K562 (cell line): ENCODE data around the gene CCDC85B. TPM values are rescaled to one million over a fixed set of nuclear protein-coding genes. Genes with fewer than 3 reads are reported as not detected.

ENCODE experiments used
- ARID4B ChIP-seq: sonication (generic); formaldehyde crosslinking; IDR thresholded peaks from 2 replicates; pipeline ENCODE4 v1.8.0; 2022; ENCODE audit warnings: mild to moderate bottlenecking, missing genetic modification reagents
- CREM ChIP-seq: IDR thresholded peaks from 2 replicates; pipeline ENCODE4 v1.6.1; 2014; ENCODE audit warnings: antibody characterized with exemption, low read depth
- E2F8 ChIP-seq: fragments of 450-650 bp; IDR thresholded peaks from 2 replicates; pipeline ENCODE4 v1.7.1; 2018; ENCODE audit warnings: mild to moderate bottlenecking, low read depth; ENCODE audit not compliant: partially characterized antibody
- ERF ChIP-seq: fragments of 450-650 bp; formaldehyde crosslinking; IDR thresholded peaks from 2 replicates; pipeline ENCODE4 v1.4.0; 2020; ENCODE audit warnings: mild to moderate bottlenecking, mixed read lengths
- HIVEP1 ChIP-seq: fragments of 250-450 bp; sonication (Bioruptor Pico); IDR thresholded peaks from 2 replicates; pipeline ENCODE4 v1.4.0; 2020; ENCODE audit warnings: mild to moderate bottlenecking
- JUNB ChIP-seq: fragments of 450-650 bp; formaldehyde crosslinking; conservative IDR thresholded peaks from 2 replicates; pipeline ENCODE4 v1.4.0; 2020; ENCODE audit warnings: mild to moderate bottlenecking
- KDM1A ChIP-seq, 2 experiments: fragments of 450-650 bp; IDR thresholded peaks; 2 replicates each; pipeline ENCODE4 v1.6.1; 2016; ENCODE audit warnings: mild to moderate bottlenecking in 2 of 2
- KLF1 ChIP-seq: fragments of 450-650 bp; IDR thresholded peaks from 2 replicates; pipeline ENCODE4 v1.6.1; 2016; ENCODE audit warnings: missing genetic modification characterization, missing compliant biosample characterization
- MTA1 ChIP-seq: fragments of 450-650 bp; IDR thresholded peaks from 2 replicates; pipeline ENCODE4 v1.6.1; 2017; ENCODE audit warnings: borderline replicate concordance
- MYC ChIP-seq, 2 experiments: fragments of 250-450 bp in 1 of 2; sonication (Bioruptor Pico) in 1 of 2; IDR thresholded peaks; 2 replicates each; pipeline versions ENCODE4 v1.5.1 to v1.6.1; 2012 to 2021; ENCODE audit warnings: low read depth in 2 of 2, borderline replicate concordance in 1 of 2, improper control_type of control experiment in 1 of 2, low read length in 1 of 2, mild to moderate bottlenecking in 1 of 2, moderate library complexity in 1 of 2
- NCOA4 ChIP-seq: fragments of 450-650 bp; IDR thresholded peaks from 2 replicates; pipeline ENCODE4 v1.6.1; 2018; ENCODE audit warnings: mild to moderate bottlenecking; ENCODE audit not compliant: partially characterized antibody
- NFATC3 ChIP-seq: fragments of 450-650 bp; IDR thresholded peaks from 2 replicates; pipeline ENCODE4 v1.6.1; 2017; ENCODE audit warnings: mild to moderate bottlenecking
- SMAD2 ChIP-seq: fragments of 150-350 bp; IDR thresholded peaks from 2 replicates; pipeline ENCODE4 v1.6.1; 2014; ENCODE audit warnings: low read depth, mild to moderate bottlenecking, low read length
- ZBTB34 ChIP-seq: fragments of 250-450 bp; sonication (Bioruptor Pico); IDR thresholded peaks from 2 replicates; pipeline ENCODE4 v1.8.0; 2021; ENCODE audit warnings: mild to moderate bottlenecking, moderate library complexity
- ZNF778 ChIP-seq: fragments of 450-650 bp; formaldehyde crosslinking; IDR thresholded peaks from 2 replicates; pipeline ENCODE4 v1.4.0; 2020; ENCODE audit warnings: mild to moderate bottlenecking, moderate library complexity
- polyA plus RNA-seq, 8 experiments: library from polyadenylated mRNA; depleted of rRNA in 4 of 8; stranded (reverse) in 5 of 8; unstranded in 3 of 8; fragments of >200 nt; fragmentation: Nextera tagmentation in 2 of 8; fragmentation: Illumina TruSeq in 1 of 8; extraction: Ambion mirVana in 2 of 8; extraction: Trizol in 1 of 8; gene quantifications; 2 replicates each; pipeline versions ENCODE4 v1.2.1 to v1.2.3, GENCODE V29; 2011 to 2014; ENCODE audit warnings: inconsistent platforms in 1 of 8, missing spikeins in 1 of 8
- total RNA-seq, 7 experiments: library from RNA; depleted of rRNA in 6 of 7; stranded (reverse); fragments of >200 nt in 6 of 7; fragmentation: Illumina TruSeq in 2 of 7; extraction: Trizol in 2 of 7; gene quantifications; 2 replicates each; pipeline versions ENCODE4 v1.2.1 to v1.2.3, GENCODE V29; 2011 to 2021; ENCODE audit warnings: low replicate concordance in 1 of 7
- TF ChIP-seq, protein P1 (sequence below): sonication (generic); formaldehyde crosslinking; IDR thresholded peaks from 2 replicates; pipeline ENCODE4 v1.8.0; 2022; ENCODE audit warnings: mild to moderate bottlenecking, missing genetic modification reagents
- TF ChIP-seq, protein P2 (sequence below): sonication (generic); formaldehyde crosslinking; IDR thresholded peaks from 2 replicates; pipeline ENCODE4 v1.4.0; 2020; ENCODE audit warnings: mild to moderate bottlenecking, missing genetic modification reagents

CCDC85B gene
- total and polyA plus RNA-seq, 9 of the 15 experiments (the other 6 are each of a cell fraction or from before 2014, with no cell fraction given) = 0.14 to 138 (median 6.2) TPM

- TF ChIP-seq ZBTB34 (CRISPR knock-in tag) (no peak), KDM1A (IDR thresholded peaks at IDR 0.05) (peak in 1 of 2 experiments; percentile 58; a peak in 3 of 4 replicates), NCOA4 (no peak), HIVEP1 (CRISPR knock-in tag) (no peak), NFATC3 (no peak), ARID4B (CRISPR knock-in tag) (peak; percentile 59), MTA1 (peak; percentile 96), SMAD2 (no peak), JUNB (no peak), ERF (CRISPR knock-in tag) (no peak), KLF1 (tag) (no peak), MYC (IDR thresholded peaks at IDR 0.05; ENCODE audit: low read depth, low read length) (peak; percentile 78), MYC (CRISPR knock-in tag; IDR thresholded peaks at IDR 0.05; ENCODE audit: borderline replicate concordance, low read depth) (peak; percentile 5; the same call in 1 of the 2 replicates), ZNF778 (no peak), CREM (peak; percentile 97), E2F8 (peak; percentile 87)
- TF ChIP-seq, protein P1, sequence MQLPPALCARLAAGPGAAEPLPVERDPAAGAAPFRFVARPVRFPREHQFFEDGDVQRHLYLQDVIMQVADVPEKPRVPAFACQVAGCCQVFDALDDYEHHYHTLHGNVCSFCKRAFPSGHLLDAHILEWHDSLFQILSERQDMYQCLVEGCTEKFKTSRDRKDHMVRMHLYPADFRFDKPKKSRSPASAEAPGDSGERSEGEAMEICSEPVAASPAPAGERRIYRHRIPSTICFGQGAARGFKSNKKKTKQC (CRISPR knock-in tag) = peak; percentile 58; the same call in 1 of the 2 replicates
- TF ChIP-seq, protein P2, sequence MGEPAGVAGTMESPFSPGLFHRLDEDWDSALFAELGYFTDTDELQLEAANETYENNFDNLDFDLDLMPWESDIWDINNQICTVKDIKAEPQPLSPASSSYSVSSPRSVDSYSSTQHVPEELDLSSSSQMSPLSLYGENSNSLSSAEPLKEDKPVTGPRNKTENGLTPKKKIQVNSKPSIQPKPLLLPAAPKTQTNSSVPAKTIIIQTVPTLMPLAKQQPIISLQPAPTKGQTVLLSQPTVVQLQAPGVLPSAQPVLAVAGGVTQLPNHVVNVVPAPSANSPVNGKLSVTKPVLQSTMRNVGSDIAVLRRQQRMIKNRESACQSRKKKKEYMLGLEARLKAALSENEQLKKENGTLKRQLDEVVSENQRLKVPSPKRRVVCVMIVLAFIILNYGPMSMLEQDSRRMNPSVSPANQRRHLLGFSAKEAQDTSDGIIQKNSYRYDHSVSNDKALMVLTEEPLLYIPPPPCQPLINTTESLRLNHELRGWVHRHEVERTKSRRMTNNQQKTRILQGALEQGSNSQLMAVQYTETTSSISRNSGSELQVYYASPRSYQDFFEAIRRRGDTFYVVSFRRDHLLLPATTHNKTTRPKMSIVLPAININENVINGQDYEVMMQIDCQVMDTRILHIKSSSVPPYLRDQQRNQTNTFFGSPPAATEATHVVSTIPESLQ (CRISPR knock-in tag) = no peak
Measured at GRCh38 chr11:65888163-65888814, 2.2 kb upstream of the CCDC85B start, which contains the start of gene FIBP (continued).
